Measurements from ENCODE around the gene DHRS3. TPM values are rescaled to one million over a fixed set of nuclear protein-coding genes. Genes with fewer than 3 reads are reported as not detected.

The DHRS3 gene
- total and polyA plus RNA-seq, 10 of the 15 experiments (the other 5 are each of a cell fraction or from before 2014, with no cell fraction given): 0.23 to 29.7 (median 1.2) TPM

GRCh38 chr1:12554521-12555305, 63.3 kb downstream of the DHRS3 start:
- ChIA-PET CTCF (no interaction called here), SMC1A (ENCODE audit: uncharacterized antibody, unreplicated experiment) (no interaction called here)
- no peaks in the 10 kb centered on the region; the same call in 2 of the 3 replicates for H3K9me3 ChIP-seq (replicated peaks; ENCODE audit: control insufficient read depth, insufficient read depth, low read length)

More at GRCh38 chr1:12554521-12555305, 63.3 kb downstream of the DHRS3 start:
- Histone ChIP-seq H2AFZ (ENCODE audit: control insufficient read depth, low read depth, low read length) (no peak overlapping the region), H3K79me2 (ENCODE audit: control insufficient read depth, insufficient read depth, low read length) (no peaks in the 10 kb centered on the region), H3K4me3 (no peak overlapping the region), H3K27ac (ENCODE audit: control insufficient read depth, insufficient read depth) (no peak overlapping the region), H3K4me2 (ENCODE audit: control insufficient read depth, insufficient read depth) (no peak overlapping the region), H3K4me1 (ENCODE audit: control insufficient read depth, insufficient read depth, low read length) (no peaks in the 10 kb centered on the region), H3K27me3 (replicated peaks in 1 of 2; ENCODE audit: control insufficient read depth in 2 of 2, insufficient read depth in 2 of 2, low read length in 1 of 2) (no peaks in the 10 kb centered on the region; a peak in 1 of 4 replicates), H3K9ac (ENCODE audit: control insufficient read depth, insufficient read depth, low read length) (no peak overlapping the region), H3K36me3 (ENCODE audit: control insufficient read depth in 2 of 2, insufficient read depth in 2 of 2, low read length in 1 of 2) (no peaks in the 10 kb centered on the region), H4K20me1 (ENCODE audit: control insufficient read depth, insufficient read depth) (no peaks in the 10 kb centered on the region)
- ChIA-PET RAD21 (ENCODE audit: unreplicated experiment) (no interaction called here), POLR2A (no interaction called here)
- WGBS (ENCODE audit: insufficient coverage, insufficient replicate concordance, low lambda C conversion rate, missing lambda C conversion rate): 65% methylated on average over 17 of the region's 18 CpGs
- DNase-seq (ENCODE audit: low read depth, low spot score) (no peak), FAIRE-seq (no peak), ATAC-seq (no peak)
- no peak for TF ChIP-seq STAT3 (IDR thresholded peaks at IDR 0.05; ENCODE audit: low read depth, low read length)
- no peak for TF ChIP-seq NR2C2 (IDR thresholded peaks at IDR 0.05; ENCODE audit: borderline replicate concordance, control insufficient read depth, insufficient read length, low read depth)
- no peak for TF ChIP-seq MEF2B (IDR thresholded peaks at IDR 0.05; ENCODE audit: partially characterized antibody, poor library complexity, severe bottlenecking)
- no peak for TF ChIP-seq SREBF2 (IDR thresholded peaks at IDR 0.05; ENCODE audit: low read length)
- no peak for TF ChIP-seq SMAD1 (IDR thresholded peaks at IDR 0.05; ENCODE audit: low read depth, partially characterized antibody)
- TF ChIP-seq CUX1 (IDR thresholded peaks at IDR 0.05; ENCODE audit: insufficient replicate concordance, low read depth, low read length): no peak
- no peak for TF ChIP-seq CEBPB (IDR thresholded peaks at IDR 0.05; ENCODE audit: borderline replicate concordance in 1 of 2, low read depth in 2 of 2, low read length in 2 of 2)
- no peak for TF ChIP-seq POLR2AphosphoS5 (IDR thresholded peaks at IDR 0.05; ENCODE audit: low read length)
- TF ChIP-seq POLR2AphosphoS2 (IDR thresholded peaks at IDR 0.05; ENCODE audit: low read depth, low read length): no peak
- no peak for TF ChIP-seq RB1 (IDR thresholded peaks at IDR 0.05; ENCODE audit: borderline replicate concordance)
- no peak for TF ChIP-seq TCF12 (IDR thresholded peaks at IDR 0.05; ENCODE audit: low read depth, low read length)
- TF ChIP-seq MTA3 (IDR thresholded peaks at IDR 0.05; ENCODE audit: borderline replicate concordance, low read length): no peak
- TF ChIP-seq ZNF622 (IDR thresholded peaks at IDR 0.05): no peak
- TF ChIP-seq RBBP5 (conservative IDR thresholded peaks at IDR 0.05): no peak
- no peak for TF ChIP-seq BRCA1 (IDR thresholded peaks at IDR 0.05; ENCODE audit: low read depth, low read length)
- no peak for TF ChIP-seq SUPT20H (IDR thresholded peaks at IDR 0.05; ENCODE audit: borderline replicate concordance, control insufficient read depth, low read depth, low read length)
- TF ChIP-seq CHD1 (IDR thresholded peaks at IDR 0.05; ENCODE audit: low read depth, low read length): no peak
- TF ChIP-seq NFYB (IDR thresholded peaks at IDR 0.05; ENCODE audit: insufficient read depth, low read depth, low read length): no peak
- no TSS peak for BruUV-seq (replicated peaks)
- intact Hi-C loops (cut with micrococcal nuclease; ENCODE audit: unreplicated experiment): no loop called here
- in situ Hi-C loops (cut with MboI): no loop called here
